B cell (primary cell): Measurements from ENCODE around the gene C17orf50.

Experiments
- CTCF ChIP-seq: fragments of 200-600 bp; IDR thresholded peaks from one replicate; pipeline ENCODE4 v1.8.0; 2022; ENCODE audit warnings: antibody characterized with exemption, mild to moderate bottlenecking
- EZH2 ChIP-seq: IDR thresholded peaks from 2 replicates; pipeline ENCODE4 v1.6.1; 2012; ENCODE audit warnings: borderline replicate concordance, low read depth, mild to moderate bottlenecking, moderate library complexity, low read length; ENCODE audit not compliant: insufficient read depth, poor library complexity, severe bottlenecking

GRCh38 chr17:35764123-35764991 lies 3.7 kb downstream of the C17orf50 start:
- TF ChIP-seq CTCF: peak; percentile 77
- no peak for TF ChIP-seq EZH2
